Mucosa of rectum (tissue), 2 donors: Measurements from ENCODE around the gene HBEGF.

ENCODE experiments used
- H3K27ac ChIP-seq, 2 donors: one replicate each; pipeline ENCODE4 v1.7.0; 2013; ENCODE audit warnings: inconsistent platforms in 2 of 2, low read depth in 2 of 2, low read length in 2 of 2
- H3K27me3 ChIP-seq, 2 donors: one replicate each; pipeline ENCODE4 v1.7.0; 2013; ENCODE audit warnings: low read length in 2 of 2; ENCODE audit not compliant: control insufficient read depth in 2 of 2, insufficient read depth in 2 of 2
- H3K36me3 ChIP-seq, 2 donors: one replicate each; pipeline ENCODE4 v1.7.0; 2013; ENCODE audit warnings: low read length in 2 of 2; ENCODE audit not compliant: control insufficient read depth in 2 of 2, insufficient read depth in 2 of 2
- H3K4me1 ChIP-seq, 2 donors: one replicate each; pipeline ENCODE4 v1.7.0; 2013; ENCODE audit warnings: low read length in 2 of 2, mild to moderate bottlenecking in 1 of 2; ENCODE audit not compliant: control insufficient read depth in 2 of 2, insufficient read depth in 2 of 2
- H3K4me3 ChIP-seq, 2 donors: one replicate each; pipeline ENCODE4 v1.7.0; 2013; ENCODE audit warnings: low read length in 2 of 2
- H3K9ac ChIP-seq, 2 donors: one replicate each; pipeline ENCODE4 v1.7.0; 2013; ENCODE audit warnings: low read length in 2 of 2, low read depth in 1 of 2, mild to moderate bottlenecking in 1 of 2
- H3K9me3 ChIP-seq, 2 donors: one replicate each; pipeline ENCODE4 v1.7.0; 2013; ENCODE audit warnings: low read length in 2 of 2; ENCODE audit not compliant: control insufficient read depth in 2 of 2
- donor health status: healthy.
- donor health status: Normal muscosa, but diverticular disease.

HBEGF gene

GRCh38 chr5:140294753-140295152, 51.6 kb downstream of the HBEGF start:
- H3K9ac ChIP-seq: no peak overlapping the region
- H3K27me3 ChIP-seq: no peaks in the 10 kb centered on the region
- H3K36me3 ChIP-seq: peaks cover 0 to 3% of the 10 kb centered on the region in 2 donors
- H3K9me3 ChIP-seq: no peaks in the 10 kb centered on the region
- no peak overlapping the region for H3K27ac ChIP-seq
- no peaks in the 10 kb centered on the region for H3K4me1 ChIP-seq
- no peak overlapping the region for H3K4me3 ChIP-seq

GRCh38 chr5:140293849-140294100, 52.6 kb downstream of the HBEGF start:
- H3K36me3 ChIP-seq: peaks cover 0 to 3% of the 10 kb centered on the region in 2 donors
- no peak overlapping the region for H3K27ac ChIP-seq
- no peak overlapping the region for H3K9ac ChIP-seq
- H3K27me3 ChIP-seq: no peaks in the 10 kb centered on the region
- no peak overlapping the region for H3K4me3 ChIP-seq
- H3K4me1 ChIP-seq: no peaks in the 10 kb centered on the region
- H3K9me3 ChIP-seq: no peaks in the 10 kb centered on the region

GRCh38 chr5:140293091-140293848, 53.1 kb downstream of the HBEGF start:
- Histone ChIP-seq H3K9me3 (no peaks in the 10 kb centered on the region), H3K9ac (no peak overlapping the region), H3K36me3 (peaks cover 0 to 2% of the 10 kb centered on the region in 2 donors), H3K4me1 (no peaks in the 10 kb centered on the region), H3K27me3 (no peaks in the 10 kb centered on the region), H3K27ac (no peak overlapping the region), H3K4me3 (no peak overlapping the region)

- H3K36me3 ChIP-seq: no peaks in the 10 kb centered on the region
- H3K4me1 ChIP-seq: no peaks in the 10 kb centered on the region
- no peaks in the 10 kb centered on the region for H3K27me3 ChIP-seq
- H3K4me3 ChIP-seq: no peak overlapping the region
- H3K9me3 ChIP-seq: no peaks in the 10 kb centered on the region
- H3K27ac ChIP-seq: no peak overlapping the region
- H3K9ac ChIP-seq: no peak overlapping the region
Measured at GRCh38 chr5:140292212-140293036, 54.0 kb downstream of the HBEGF start.

GRCh38 chr5:140287801-140288521, 58.4 kb downstream of the HBEGF start:
- Histone ChIP-seq H3K9ac (no peak overlapping the region), H3K4me3 (no peak overlapping the region), H3K4me1 (no peaks in the 10 kb centered on the region), H3K27ac (no peak overlapping the region), H3K9me3 (no peaks in the 10 kb centered on the region), H3K27me3 (no peaks in the 10 kb centered on the region), H3K36me3 (no peaks in the 10 kb centered on the region)

GRCh38 chr5:140286424-140286823, 60.0 kb downstream of the HBEGF start:
- no peaks in the 10 kb centered on the region for H3K36me3 ChIP-seq
- no peaks in the 10 kb centered on the region for H3K9me3 ChIP-seq
- H3K9ac ChIP-seq: no peak overlapping the region
- no peaks in the 10 kb centered on the region for H3K4me1 ChIP-seq
- H3K27ac ChIP-seq: no peak overlapping the region
- no peak overlapping the region for H3K4me3 ChIP-seq
- no peaks in the 10 kb centered on the region for H3K27me3 ChIP-seq

GRCh38 chr5:140284013-140284412, 62.4 kb downstream of the HBEGF start:
- no peak overlapping the region for H3K27ac ChIP-seq
- no peak overlapping the region for H3K4me3 ChIP-seq
- H3K27me3 ChIP-seq: no peaks in the 10 kb centered on the region
- H3K9me3 ChIP-seq: no peaks in the 10 kb centered on the region
- no peaks in the 10 kb centered on the region for H3K36me3 ChIP-seq
- H3K4me1 ChIP-seq: no peaks in the 10 kb centered on the region
- H3K9ac ChIP-seq: no peak overlapping the region
